Measurements from ENCODE around the gene MEIS1. TPM values are rescaled to one million over a fixed set of nuclear protein-coding genes. Genes with fewer than 3 reads are reported as not detected.

Gene MEIS1
- total RNA-seq, 3 donors from 2014 or later = 23.0 to 37.9 (median 37.0) TPM

- H3K27ac ChIP-seq = no peak overlapping the region
- intact Hi-C loops (cut with DNase I; ENCODE audit: low total_unique reads) = no loop called here
- no peak for DNase-seq (ENCODE audit: low spot score in 2 of 2)
Observed at GRCh38 chr2:66515743-66516142, 80.8 kb downstream of the MEIS1 start.

DNA sequence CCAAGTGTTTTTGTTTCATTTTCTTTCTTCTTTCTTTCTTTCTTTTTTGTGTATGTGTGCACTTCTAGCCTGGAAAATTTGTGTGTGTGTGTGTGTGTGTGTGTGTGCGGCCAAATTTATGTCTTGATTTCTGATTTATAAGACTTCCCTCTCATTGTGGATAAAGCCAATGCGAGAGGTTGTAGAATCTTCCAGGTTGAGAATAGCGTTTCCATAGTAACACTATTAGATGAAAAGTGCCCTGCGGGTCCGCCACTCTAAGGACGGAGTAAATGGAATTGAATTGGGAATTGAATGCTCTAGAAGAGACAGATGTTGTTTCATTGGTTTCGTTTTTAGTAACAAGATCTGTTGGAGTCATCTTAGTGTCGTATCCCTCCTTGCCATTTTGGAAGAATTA, 81.6 kb downstream of the MEIS1 start:
- no peaks in the 10 kb centered on the region for H3K4me1 ChIP-seq
- no peak overlapping the region for H3K4me3 ChIP-seq
- no peaks in the 10 kb centered on the region for H3K27me3 ChIP-seq
- H3K9me3 ChIP-seq = no peaks in the 10 kb centered on the region
- intact Hi-C loops (cut with DNase I; ENCODE audit: low total_unique reads) = no loop called here
- no peak overlapping the region for H3K27ac ChIP-seq
- DNase-seq (ENCODE audit: low spot score in 2 of 2) = no peak
- H3K36me3 ChIP-seq = no peaks in the 10 kb centered on the region
- TF ChIP-seq CTCF (IDR thresholded peaks at IDR 0.05) (no peak), POLR2AphosphoS5 (IDR thresholded peaks at IDR 0.05) (no peak), POLR2A (IDR thresholded peaks at IDR 0.05) (no peak)

More at GRCh38 chr2:66515743-66516142, 80.8 kb downstream of the MEIS1 start:
- TF ChIP-seq CTCF (IDR thresholded peaks at IDR 0.05) (no peak), POLR2A (IDR thresholded peaks at IDR 0.05) (no peak), POLR2AphosphoS5 (IDR thresholded peaks at IDR 0.05) (no peak)
- H3K4me1 ChIP-seq = no peaks in the 10 kb centered on the region
- H3K36me3 ChIP-seq = no peaks in the 10 kb centered on the region
- no peaks in the 10 kb centered on the region for H3K27me3 ChIP-seq
- H3K9me3 ChIP-seq = no peaks in the 10 kb centered on the region
- H3K4me3 ChIP-seq = no peak overlapping the region

DNA sequence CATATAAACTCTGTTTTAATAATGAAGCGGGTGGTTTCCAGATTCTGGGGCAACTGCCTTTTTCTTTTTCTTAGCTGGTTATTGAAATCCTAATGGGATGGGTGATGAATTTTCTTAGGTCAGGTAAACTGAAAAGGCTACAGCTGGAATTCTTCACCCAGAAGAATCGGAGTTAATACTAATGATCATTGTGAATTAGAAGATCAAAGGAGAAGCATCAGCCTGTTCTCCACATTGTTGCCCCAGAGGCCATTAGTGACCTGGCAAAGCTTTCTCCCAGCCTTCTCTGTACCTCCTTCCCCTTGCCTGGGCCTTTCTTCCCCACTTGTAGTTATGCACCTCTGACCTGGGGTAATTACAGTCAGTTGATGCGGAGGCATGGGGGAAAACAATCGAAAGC, 82.8 kb downstream of the MEIS1 start:
- no peak overlapping the region for H3K27ac ChIP-seq
- no peaks in the 10 kb centered on the region for H3K27me3 ChIP-seq
- DNase-seq (ENCODE audit: low spot score in 2 of 2) = no peak
- no peaks in the 10 kb centered on the region for H3K9me3 ChIP-seq
- no peak for TF ChIP-seq POLR2A (IDR thresholded peaks at IDR 0.05)
- TF ChIP-seq POLR2AphosphoS5 (IDR thresholded peaks at IDR 0.05) = no peak
- TF ChIP-seq CTCF (IDR thresholded peaks at IDR 0.05) = no peak
- no peak overlapping the region for H3K4me3 ChIP-seq
- intact Hi-C loops (cut with DNase I; ENCODE audit: low total_unique reads) = no loop called here
- no peaks in the 10 kb centered on the region for H3K36me3 ChIP-seq
- H3K4me1 ChIP-seq = no peaks in the 10 kb centered on the region

DNA sequence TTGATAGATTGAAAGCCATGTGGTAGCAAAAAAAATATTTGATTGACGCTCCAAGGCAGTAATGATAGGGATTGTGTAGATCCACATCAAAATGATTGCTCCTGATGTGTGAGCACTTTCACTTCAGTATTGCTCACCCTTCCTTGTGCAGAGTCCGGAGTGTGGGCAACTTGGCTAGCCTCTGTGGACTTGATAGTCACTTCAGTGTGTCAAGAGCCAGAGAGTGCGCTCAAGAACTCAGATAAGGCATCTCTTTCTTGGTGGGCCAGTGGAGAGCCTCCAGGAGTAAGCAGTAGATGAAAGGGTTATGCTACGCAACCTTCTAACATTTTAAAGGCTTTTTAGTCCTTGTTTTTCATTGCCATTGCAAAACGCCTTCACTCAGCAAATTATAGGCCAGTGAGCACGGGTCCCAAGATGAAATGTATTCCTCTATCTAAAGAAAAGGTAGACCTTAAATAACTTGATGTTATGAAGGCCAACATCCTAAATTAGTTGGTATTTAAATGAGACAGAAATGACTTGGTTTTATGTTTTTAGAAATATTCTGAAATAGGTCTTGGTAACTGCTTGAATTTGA, 84.4 kb downstream of the MEIS1 start:
- H3K4me1 ChIP-seq = no peaks in the 10 kb centered on the region

More for the DNA sequence above, 84.4 kb downstream of the MEIS1 start:
- Histone ChIP-seq H3K27ac (no peak overlapping the region), H3K36me3 (no peaks in the 10 kb centered on the region), H3K4me3 (no peak overlapping the region), H3K27me3 (no peaks in the 10 kb centered on the region), H3K9me3 (no peaks in the 10 kb centered on the region)
- DNase-seq (ENCODE audit: low spot score in 2 of 2) = no peak
- intact Hi-C loops (cut with DNase I; ENCODE audit: low total_unique reads) = no loop called here
- TF ChIP-seq CTCF (IDR thresholded peaks at IDR 0.05) (no peak), POLR2A (IDR thresholded peaks at IDR 0.05) (no peak), POLR2AphosphoS5 (IDR thresholded peaks at IDR 0.05) (no peak)
